Measurements from ENCODE around the gene OSBPL3.

Gene OSBPL3

DNA sequence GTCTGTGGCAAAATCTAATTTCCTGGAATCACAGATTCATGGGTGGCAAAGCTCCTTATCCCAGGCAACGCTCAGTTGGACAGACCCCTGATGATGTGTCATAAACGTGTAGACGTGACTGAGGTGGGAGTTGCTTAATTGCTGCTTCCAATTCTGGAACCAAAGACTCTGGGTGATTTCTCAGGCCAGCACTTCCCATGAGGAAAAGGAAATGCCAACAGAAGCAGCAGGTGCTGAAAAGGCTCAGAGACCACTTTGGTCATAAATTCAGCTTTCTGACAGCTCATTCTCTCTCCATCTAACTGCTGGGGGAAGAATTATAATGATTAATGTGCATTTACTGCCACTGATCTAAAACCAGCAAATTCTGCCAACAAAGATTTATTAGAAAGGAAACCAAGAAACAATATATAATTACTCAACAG lies 88.7 kb downstream of the OSBPL3 start:
- DNase-seq (ENCODE audit: low read depth), result no peak
- TF ChIP-seq, protein P1, sequence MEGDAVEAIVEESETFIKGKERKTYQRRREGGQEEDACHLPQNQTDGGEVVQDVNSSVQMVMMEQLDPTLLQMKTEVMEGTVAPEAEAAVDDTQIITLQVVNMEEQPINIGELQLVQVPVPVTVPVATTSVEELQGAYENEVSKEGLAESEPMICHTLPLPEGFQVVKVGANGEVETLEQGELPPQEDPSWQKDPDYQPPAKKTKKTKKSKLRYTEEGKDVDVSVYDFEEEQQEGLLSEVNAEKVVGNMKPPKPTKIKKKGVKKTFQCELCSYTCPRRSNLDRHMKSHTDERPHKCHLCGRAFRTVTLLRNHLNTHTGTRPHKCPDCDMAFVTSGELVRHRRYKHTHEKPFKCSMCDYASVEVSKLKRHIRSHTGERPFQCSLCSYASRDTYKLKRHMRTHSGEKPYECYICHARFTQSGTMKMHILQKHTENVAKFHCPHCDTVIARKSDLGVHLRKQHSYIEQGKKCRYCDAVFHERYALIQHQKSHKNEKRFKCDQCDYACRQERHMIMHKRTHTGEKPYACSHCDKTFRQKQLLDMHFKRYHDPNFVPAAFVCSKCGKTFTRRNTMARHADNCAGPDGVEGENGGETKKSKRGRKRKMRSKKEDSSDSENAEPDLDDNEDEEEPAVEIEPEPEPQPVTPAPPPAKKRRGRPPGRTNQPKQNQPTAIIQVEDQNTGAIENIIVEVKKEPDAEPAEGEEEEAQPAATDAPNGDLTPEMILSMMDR (IDR thresholded peaks at IDR 0.05; ENCODE audit: control insufficient read depth, extremely low read depth, insufficient read depth), result no peak

DNA sequence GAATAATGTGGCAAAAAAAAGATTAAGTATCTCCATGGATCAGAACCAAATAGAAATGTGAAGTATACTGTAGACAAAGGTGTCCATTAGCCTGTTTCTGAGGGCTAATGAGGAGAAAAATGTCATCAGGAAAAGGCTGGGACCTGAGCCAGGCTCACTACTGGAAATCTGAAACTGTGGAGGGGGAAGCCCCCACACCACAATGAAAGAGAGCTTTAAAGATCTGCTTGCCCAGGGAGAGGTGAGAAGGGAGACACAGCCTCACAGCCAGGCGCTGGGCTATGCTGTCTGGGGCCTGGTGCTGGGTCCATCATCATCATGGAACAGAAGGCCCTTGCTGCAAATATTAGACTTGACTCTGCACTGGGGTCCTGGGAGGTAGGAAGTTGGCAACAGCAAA lies 90.4 kb downstream of the OSBPL3 start:
- TF ChIP-seq, protein P1 (IDR thresholded peaks at IDR 0.05; ENCODE audit: control insufficient read depth, extremely low read depth, insufficient read depth), result no peak
- DNase-seq (ENCODE audit: low read depth), result no peak
- no peak overlapping the region for H3K4me3 ChIP-seq (ENCODE audit: low read depth, low read length)

More for the DNA sequence above, 88.7 kb downstream of the OSBPL3 start:
- no peak overlapping the region for H3K4me3 ChIP-seq (ENCODE audit: low read depth, low read length)

DNA sequence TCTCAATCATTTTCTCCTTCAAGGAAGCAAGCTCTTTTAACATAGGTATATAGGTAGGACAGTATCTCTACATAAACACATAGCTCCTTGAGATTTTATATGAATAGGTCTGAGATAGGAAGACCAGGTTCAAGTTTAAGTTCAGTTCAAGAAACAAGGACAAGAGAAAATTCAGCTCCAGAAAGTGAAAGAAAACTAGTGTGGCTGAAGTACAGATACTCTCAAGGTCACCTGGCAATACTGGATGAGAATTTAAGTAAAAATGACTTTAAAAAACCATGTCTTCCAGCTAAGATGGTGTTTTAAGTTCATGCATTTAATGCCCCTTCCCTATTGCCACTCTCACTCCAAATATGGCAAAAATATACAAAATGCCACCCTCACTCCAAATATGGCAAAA lies 91.3 kb downstream of the OSBPL3 start:
- TF ChIP-seq, protein P1 (IDR thresholded peaks at IDR 0.05; ENCODE audit: control insufficient read depth, extremely low read depth, insufficient read depth), result no peak
- DNase-seq (ENCODE audit: low read depth), result no peak
- H3K4me3 ChIP-seq (ENCODE audit: low read depth, low read length), result no peak overlapping the region

DNA sequence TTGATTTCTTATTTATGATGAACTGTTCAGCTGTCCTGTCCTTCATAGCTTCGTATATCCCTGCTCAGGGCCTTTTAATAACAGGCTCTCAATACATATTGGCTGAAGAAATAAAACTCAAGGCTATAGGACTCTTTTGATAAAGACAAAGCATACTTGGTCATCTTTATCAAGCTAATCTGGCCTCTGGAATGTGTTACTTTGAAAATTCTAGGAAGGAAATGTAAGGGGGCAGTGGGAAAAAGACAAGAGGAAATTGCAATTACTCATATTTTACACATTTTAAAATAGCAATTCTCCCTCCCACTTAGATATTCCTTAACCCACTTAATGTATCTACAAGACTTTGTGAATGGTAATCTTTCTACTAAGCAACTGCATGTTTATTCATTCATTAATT lies 94.3 kb downstream of the OSBPL3 start:
- H3K4me3 ChIP-seq (ENCODE audit: low read depth, low read length), result no peak overlapping the region
- TF ChIP-seq, protein P1 (IDR thresholded peaks at IDR 0.05; ENCODE audit: control insufficient read depth, extremely low read depth, insufficient read depth), result no peak
- DNase-seq (ENCODE audit: low read depth), result no peak

DNA sequence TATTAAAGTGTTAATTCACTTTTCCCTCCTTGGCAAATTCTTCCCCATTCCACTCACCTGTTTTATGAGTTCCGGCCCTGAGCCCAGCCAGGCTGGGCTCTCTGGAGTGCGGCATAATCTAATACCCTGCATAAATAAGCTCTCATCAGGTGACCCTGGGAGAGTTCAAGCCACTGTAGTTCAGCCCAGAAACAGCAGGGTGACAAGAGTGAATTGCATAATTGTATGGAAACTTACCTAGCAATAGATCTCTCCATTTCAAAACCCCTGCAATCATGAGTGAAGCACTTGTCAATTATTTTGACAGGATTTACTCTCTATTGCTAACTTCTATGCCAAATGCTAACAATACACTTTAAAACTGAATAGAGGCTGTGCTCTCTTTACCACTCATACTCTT lies 94.7 kb downstream of the OSBPL3 start:
- DNase-seq (ENCODE audit: low read depth), result no peak
- TF ChIP-seq, protein P1 (IDR thresholded peaks at IDR 0.05; ENCODE audit: control insufficient read depth, extremely low read depth, insufficient read depth), result no peak
- H3K4me3 ChIP-seq (ENCODE audit: low read depth, low read length), result no peak overlapping the region

DNA sequence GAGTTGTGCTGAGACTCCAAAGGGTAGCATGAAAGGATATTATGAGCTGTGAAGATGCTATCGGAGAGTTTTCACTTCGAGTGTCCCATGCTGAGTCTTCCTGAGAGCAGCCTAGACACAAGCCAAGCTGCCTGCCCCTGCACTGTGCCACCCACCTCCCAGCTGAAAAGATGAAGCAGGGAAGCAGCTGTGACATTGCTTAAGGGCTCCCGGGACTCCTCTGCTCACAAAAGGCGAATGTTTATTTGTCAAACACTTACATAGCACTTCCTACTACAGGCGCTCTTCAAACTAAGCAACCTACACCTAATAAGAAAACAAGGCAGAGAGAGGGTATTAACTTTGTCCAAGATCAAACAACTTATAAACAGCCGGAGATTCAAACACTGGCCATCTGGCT lies 95.6 kb downstream of the OSBPL3 start:
- TF ChIP-seq, protein P1 (IDR thresholded peaks at IDR 0.05; ENCODE audit: control insufficient read depth, extremely low read depth, insufficient read depth), result no peak
- no peak overlapping the region for H3K4me3 ChIP-seq (ENCODE audit: low read depth, low read length)
- no peak for DNase-seq (ENCODE audit: low read depth)

DNA sequence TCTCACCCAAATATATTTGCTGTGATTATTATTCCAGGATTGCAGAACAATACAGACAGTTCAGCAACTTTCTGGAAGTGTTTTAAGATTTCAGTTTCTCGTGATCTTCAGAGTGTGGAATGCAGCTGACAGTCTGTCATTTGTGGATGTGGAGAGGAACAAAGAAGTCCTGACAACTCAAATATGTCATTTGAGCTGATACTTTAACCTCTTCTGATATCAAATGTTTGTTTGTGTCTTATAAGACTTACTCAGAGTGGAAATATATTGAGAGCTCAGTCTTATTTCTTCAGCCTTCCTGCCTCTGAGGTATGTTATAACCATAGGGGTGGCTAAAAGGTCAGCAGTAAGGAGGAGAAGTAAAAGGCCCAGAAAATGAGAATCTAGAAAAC lies 96.4 kb downstream of the OSBPL3 start:
- H3K4me3 ChIP-seq (ENCODE audit: low read depth, low read length), result no peak overlapping the region
- TF ChIP-seq, protein P1 (IDR thresholded peaks at IDR 0.05; ENCODE audit: control insufficient read depth, extremely low read depth, insufficient read depth), result no peak
- no peak for DNase-seq (ENCODE audit: low read depth)
